DND-41 (cell line): ENCODE measurements around the gene SMAD9.

Experiments
- ATAC-seq: fragments of 200-7000 bp; cut with Tn5 transposase; 3 replicates; pipeline ENCODE4 v1.9.1; 2021; ENCODE audit warnings: low read depth; ENCODE audit not compliant: insufficient read depth
- DNase-seq: peaks from one replicate; pipeline ENCODE4 v3.0.0-alpha.2; 2020
- H2AFZ ChIP-seq: 2 replicates; pipeline ENCODE4 v1.6.0; 2012; ENCODE audit warnings: low read depth, low read length
- H3K27ac ChIP-seq: 2 replicates; pipeline ENCODE4 v1.5.1; 2012; ENCODE audit warnings: low read length, inconsistent platforms
- H3K27me3 ChIP-seq: fragments of 200-600 bp; sonication (generic); 2 replicates; pipeline ENCODE4 v1.6.0; 2012; ENCODE audit warnings: low read length, mild to moderate bottlenecking, inconsistent platforms; ENCODE audit not compliant: insufficient read depth, poor library complexity
- H3K36me3 ChIP-seq: 2 replicates; pipeline ENCODE4 v1.5.1; 2012; ENCODE audit warnings: low read length, inconsistent platforms; ENCODE audit not compliant: insufficient read depth
- H3K4me1 ChIP-seq: 2 replicates; pipeline ENCODE4 v1.5.1; 2012; ENCODE audit warnings: mild to moderate bottlenecking, low read length; ENCODE audit not compliant: insufficient read depth
- H3K4me2 ChIP-seq: 2 replicates; pipeline ENCODE4 v1.6.0; 2012; ENCODE audit warnings: mild to moderate bottlenecking, moderate library complexity, low read length, inconsistent platforms; ENCODE audit not compliant: insufficient read depth
- H3K4me3 ChIP-seq, 2 experiments: fragments of 200-600 bp in 1 of 2; shearing (Covaris generic) in 1 of 2; 2 replicates each; pipeline ENCODE4 v1.5.1; 2012 to 2016; ENCODE audit warnings: inconsistent platforms in 2 of 2, low read length in 2 of 2, mild to moderate bottlenecking in 2 of 2, low read depth in 1 of 2, moderate library complexity in 1 of 2
- H3K79me2 ChIP-seq: 2 replicates; pipeline ENCODE4 v1.6.0; 2012; ENCODE audit warnings: low read length, inconsistent platforms; ENCODE audit not compliant: insufficient read depth
- H3K9ac ChIP-seq: 2 replicates; pipeline ENCODE4 v1.6.0; 2012; ENCODE audit warnings: low read depth, mild to moderate bottlenecking, inconsistent platforms, low read length, moderate library complexity
- H3K9me3 ChIP-seq: 2 replicates; pipeline ENCODE4 v1.5.1; 2012; ENCODE audit warnings: low read length, moderate library complexity, mild to moderate bottlenecking, inconsistent platforms; ENCODE audit not compliant: insufficient read depth, severe bottlenecking
- H4K20me1 ChIP-seq: 2 replicates; pipeline ENCODE4 v1.6.0; 2012; ENCODE audit warnings: low read length; ENCODE audit not compliant: insufficient read depth
- CTCF ChIP-seq: IDR thresholded peaks from 2 replicates; pipeline ENCODE4 v1.5.1; 2012; ENCODE audit warnings: borderline replicate concordance, low read length, moderate library complexity, mild to moderate bottlenecking; ENCODE audit not compliant: poor library complexity, severe bottlenecking; ENCODE audit errors: extremely low read depth
- EZH2 ChIP-seq: IDR thresholded peaks from 3 replicates; pipeline ENCODE4 v1.6.1; 2012; ENCODE audit warnings: borderline replicate concordance, low read depth, mild to moderate bottlenecking, moderate library complexity, low read length, inconsistent platforms; ENCODE audit not compliant: severe bottlenecking

SMAD9 gene

GRCh38 chr13:36829753-36830152, 90.3 kb downstream of the SMAD9 start:
- DNase-seq (no peak), ATAC-seq (no peak)
- H2AFZ ChIP-seq: no peak overlapping the region
- no peak overlapping the region for H3K4me3 ChIP-seq
- peaks cover 23% of the 10 kb centered on the region for H3K79me2 ChIP-seq
- H4K20me1 ChIP-seq: peaks cover 12% of the 10 kb centered on the region; the same call in 1 of the 2 replicates
- TF ChIP-seq CTCF: no peak
- no peak for TF ChIP-seq EZH2
- H3K9me3 ChIP-seq: no peaks in the 10 kb centered on the region
- peaks cover 66% of the 10 kb centered on the region for H3K36me3 ChIP-seq
- no peak overlapping the region for H3K4me2 ChIP-seq
- H3K27ac ChIP-seq: no peak overlapping the region
- no peak overlapping the region for H3K9ac ChIP-seq
- H3K27me3 ChIP-seq: no peaks in the 10 kb centered on the region
- 0 out of 2 replicates have a peak, but pooled peaks cover 2% of the 10 kb centered on the region for H3K4me1 ChIP-seq

GRCh38 chr13:36822785-36823184, 97.3 kb downstream of the SMAD9 start:
- H3K79me2 ChIP-seq: peaks cover 78% of the 10 kb centered on the region
- H4K20me1 ChIP-seq: peaks cover 37% of the 10 kb centered on the region
- H2AFZ ChIP-seq: no peak overlapping the region
- no peak overlapping the region for H3K27ac ChIP-seq
- no peak for DNase-seq
- peak overlapping the region in 1 of 2 experiments; percentile 46; a peak in 2 of 4 replicates for H3K4me3 ChIP-seq
- peaks cover 37% of the 10 kb centered on the region for H3K36me3 ChIP-seq
- H3K9me3 ChIP-seq: no peaks in the 10 kb centered on the region
- H3K9ac ChIP-seq: peak overlapping the region; percentile 22; the same call in 1 of the 2 replicates
- H3K4me2 ChIP-seq: peak overlapping the region; percentile 79
- ATAC-seq: no peak
- no peaks in the 10 kb centered on the region for H3K27me3 ChIP-seq
- no peak for TF ChIP-seq EZH2
- TF ChIP-seq CTCF: no peak
- peaks cover 53% of the 10 kb centered on the region for H3K4me1 ChIP-seq

GRCh38 chr13:36820222-36820621, 99.8 kb downstream of the SMAD9 start:
- H3K4me2 ChIP-seq: peak overlapping the region; percentile 79
- peaks cover 14% of the 10 kb centered on the region for H3K36me3 ChIP-seq
- peaks cover 62% of the 10 kb centered on the region for H3K79me2 ChIP-seq
- peak overlapping the region; percentile 76 for H3K27ac ChIP-seq
- no peaks in the 10 kb centered on the region for H3K9me3 ChIP-seq
- peak; percentile 12; the same call in 2 of the 3 replicates for ATAC-seq
- peaks cover 33% of the 10 kb centered on the region for H4K20me1 ChIP-seq
- H2AFZ ChIP-seq: peak overlapping the region; percentile 84
- peak overlapping the region; percentile 37 to 75 for H3K4me3 ChIP-seq
- no peak for TF ChIP-seq CTCF
- no peak for TF ChIP-seq EZH2
- no peaks in the 10 kb centered on the region for H3K27me3 ChIP-seq
- no peak for DNase-seq
- peak overlapping the region; percentile 91 for H3K9ac ChIP-seq
- peaks cover 53% of the 10 kb centered on the region for H3K4me1 ChIP-seq
